Ovary (tissue), 9 donors: ENCODE data around the gene NINL. TPM values are rescaled to one million over a fixed set of nuclear protein-coding genes. Genes with fewer than 3 reads are reported as not detected.

Experiments used
- DNase-seq, 5 donors: peaks; one replicate each; pipeline ENCODE4 v3.0.0-alpha.2; 2019 to 2020
- H3K27ac ChIP-seq, 2 donors: fragments of 200-600 bp; one replicate each; pipeline versions ENCODE4 v1.5.1 to v1.8.0; 2019 to 2022
- H3K27me3 ChIP-seq: fragments of 200-600 bp; one replicate; pipeline ENCODE4 v1.8.0; 2022
- H3K36me3 ChIP-seq: fragments of 200-600 bp; sonication (generic); one replicate; pipeline ENCODE4 v1.5.1; 2019
- H3K4me1 ChIP-seq: one replicate; pipeline ENCODE4 v1.8.1; 2013; ENCODE audit warnings: mild to moderate bottlenecking, moderate library complexity; ENCODE audit not compliant: insufficient read depth
- H3K4me3 ChIP-seq: fragments of 200-600 bp; sonication (generic); one replicate; pipeline ENCODE4 v1.5.1; 2017
- H3K9me3 ChIP-seq, 2 donors: fragments of 200-600 bp in 1 of 2; sonication (generic) in 1 of 2; one replicate each; pipeline versions ENCODE4 v1.5.1 to v1.8.1; 2013 to 2019; ENCODE audit warnings: mild to moderate bottlenecking in 1 of 2, moderate library complexity in 1 of 2
- EP300 ChIP-seq: sonication (generic); formaldehyde crosslinking; IDR thresholded peaks from one replicate; pipeline ENCODE4 v1.6.1; 2017; ENCODE audit warnings: antibody characterized with exemption
- POLR2A ChIP-seq: fragments of 450-650 bp; IDR thresholded peaks from one replicate; pipeline ENCODE4 v1.6.1; 2017; ENCODE audit warnings: antibody characterized with exemption, mild to moderate bottlenecking, moderate library complexity
- WGBS, 3 donors: extraction: QIAGEN DNeasy Blood & Tissue Kit in 1 of 3; methylation state at CpG; one replicate each; pipeline versions ENCODE4 v1.1.5 to v1.1.7; 2013 to 2017; 5-methylcytosine and 5-hydroxymethylcytosine counted together
- intact Hi-C, 4 donors: fragments of 100-400 bp; cut with DNase I; formaldehyde crosslinking; loops; one replicate each; pipeline versions ENCODE4 v1.11.0 to v1.15.1; 2022 to 2023
- polyA plus RNA-seq, 2 donors: library from polyadenylated mRNA; stranded (reverse); fragments of 200-250 nt in 1 of 2; fragments of 350-450 nt in 1 of 2; fragmentation: Illumina TruSeq in 1 of 2; extraction: RNeasy Lipid Tissue Mini Kit (QIAGEN cat#74804) in 1 of 2; gene quantifications; one replicate each; pipeline ENCODE4 v1.2.3, GENCODE V29; 2013 to 2014
- total RNA-seq, 7 donors: library from RNA; depleted of rRNA in 2 of 7; stranded (reverse); fragments of >200 nt in 2 of 7; fragmentation: NEBNext Ultra II Directional in 3 of 7; extraction: Animal tissue kit (Norgen Biotek cat#: 25700) in 3 of 7; gene quantifications; one replicate each; pipeline versions ENCODE4 v1.1.0 to v1.2.4, GENCODE V29; 2016 to 2023
- TF ChIP-seq, protein P1 (sequence below), 3 donors: fragments of 450-650 bp in 2 of 3; fragments of 200-600 bp in 1 of 3; IDR thresholded peaks; one replicate each; pipeline versions ENCODE4 v1.5.1 to v1.8.0; 2016 to 2022; ENCODE audit warnings: antibody characterized with exemption in 3 of 3, mild to moderate bottlenecking in 1 of 3
- donor health status: DM: no; HTN: no; CAD: no; lungs with moderate emphysema.
- donor health status: DM: no; HTN: no; CAD: no.
- donor health status: Bipolar disorder and iron deficiency.
- donor health status: DM: yes; HTN: yes; CAD: no.
- donor health status: DM: no; HTN: no; CAD: no.
- donor health status: DM: yes; HTN: yes; CAD: no.

The NINL gene
- total and polyA plus RNA-seq, 9 donors, result 10.1 to 33.3 (median 20.3) TPM

DNA sequence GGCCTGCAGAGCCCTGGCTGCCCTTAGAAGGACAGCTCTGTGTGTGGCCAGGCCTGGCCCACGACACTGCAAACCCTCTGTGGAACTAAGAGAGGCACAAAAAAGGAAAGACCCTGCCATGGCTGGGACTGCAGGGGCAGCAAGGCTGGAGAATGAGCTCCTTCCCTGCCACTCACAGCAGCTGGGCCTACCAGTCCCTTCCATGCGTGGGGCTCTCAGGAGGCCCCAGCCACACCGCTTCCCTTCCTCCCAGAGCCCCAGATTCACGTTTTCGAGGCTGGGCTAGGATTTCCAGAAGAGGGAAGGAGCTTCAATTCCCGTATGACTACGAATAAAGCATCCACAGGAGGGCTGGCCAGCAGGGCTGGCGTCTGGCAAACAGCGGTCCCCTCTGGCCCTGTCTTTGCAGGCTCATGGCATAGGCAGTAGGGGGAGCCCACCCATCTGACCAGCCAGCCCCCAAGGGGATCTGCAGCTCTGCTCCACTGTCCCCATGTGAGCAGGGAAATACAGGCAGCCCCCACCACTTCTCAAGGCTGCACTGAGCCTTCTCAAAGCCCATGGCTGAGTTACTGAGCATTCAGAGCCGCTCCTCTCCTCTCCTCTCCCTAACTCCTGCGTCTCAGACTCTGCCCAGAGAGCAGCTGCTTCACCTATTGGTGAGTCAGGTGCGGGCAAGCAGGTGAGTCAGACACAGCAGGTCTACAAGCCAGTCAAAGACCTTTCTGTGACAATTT is 53.1 kb downstream of the NINL start:
- H3K4me3 ChIP-seq, result no peak overlapping the region
- DNase-seq, result no peak
- WGBS, 3 donors, result 89 to 92% (median 91%) methylated on average over 12 of the region's 12 CpGs
- TF ChIP-seq, protein P1, sequence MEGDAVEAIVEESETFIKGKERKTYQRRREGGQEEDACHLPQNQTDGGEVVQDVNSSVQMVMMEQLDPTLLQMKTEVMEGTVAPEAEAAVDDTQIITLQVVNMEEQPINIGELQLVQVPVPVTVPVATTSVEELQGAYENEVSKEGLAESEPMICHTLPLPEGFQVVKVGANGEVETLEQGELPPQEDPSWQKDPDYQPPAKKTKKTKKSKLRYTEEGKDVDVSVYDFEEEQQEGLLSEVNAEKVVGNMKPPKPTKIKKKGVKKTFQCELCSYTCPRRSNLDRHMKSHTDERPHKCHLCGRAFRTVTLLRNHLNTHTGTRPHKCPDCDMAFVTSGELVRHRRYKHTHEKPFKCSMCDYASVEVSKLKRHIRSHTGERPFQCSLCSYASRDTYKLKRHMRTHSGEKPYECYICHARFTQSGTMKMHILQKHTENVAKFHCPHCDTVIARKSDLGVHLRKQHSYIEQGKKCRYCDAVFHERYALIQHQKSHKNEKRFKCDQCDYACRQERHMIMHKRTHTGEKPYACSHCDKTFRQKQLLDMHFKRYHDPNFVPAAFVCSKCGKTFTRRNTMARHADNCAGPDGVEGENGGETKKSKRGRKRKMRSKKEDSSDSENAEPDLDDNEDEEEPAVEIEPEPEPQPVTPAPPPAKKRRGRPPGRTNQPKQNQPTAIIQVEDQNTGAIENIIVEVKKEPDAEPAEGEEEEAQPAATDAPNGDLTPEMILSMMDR (IDR thresholded peaks at IDR 0.05), result no peak
- TF ChIP-seq POLR2A, result no peak
- no peak for TF ChIP-seq EP300
- intact Hi-C loops, result loop anchor here in 1 of 4 donors (10.0 kb wide), 1 partner anchor 53 kb away; the partner anchor contains the start of gene NINL
- H3K27me3 ChIP-seq, result no peaks in the 10 kb centered on the region
- no peak overlapping the region for H3K27ac ChIP-seq
- H3K9me3 ChIP-seq, result no peaks in the 10 kb centered on the region
- H3K36me3 ChIP-seq, result no peaks in the 10 kb centered on the region
- H3K4me1 ChIP-seq, result peaks cover 10% of the 10 kb centered on the region

DNA sequence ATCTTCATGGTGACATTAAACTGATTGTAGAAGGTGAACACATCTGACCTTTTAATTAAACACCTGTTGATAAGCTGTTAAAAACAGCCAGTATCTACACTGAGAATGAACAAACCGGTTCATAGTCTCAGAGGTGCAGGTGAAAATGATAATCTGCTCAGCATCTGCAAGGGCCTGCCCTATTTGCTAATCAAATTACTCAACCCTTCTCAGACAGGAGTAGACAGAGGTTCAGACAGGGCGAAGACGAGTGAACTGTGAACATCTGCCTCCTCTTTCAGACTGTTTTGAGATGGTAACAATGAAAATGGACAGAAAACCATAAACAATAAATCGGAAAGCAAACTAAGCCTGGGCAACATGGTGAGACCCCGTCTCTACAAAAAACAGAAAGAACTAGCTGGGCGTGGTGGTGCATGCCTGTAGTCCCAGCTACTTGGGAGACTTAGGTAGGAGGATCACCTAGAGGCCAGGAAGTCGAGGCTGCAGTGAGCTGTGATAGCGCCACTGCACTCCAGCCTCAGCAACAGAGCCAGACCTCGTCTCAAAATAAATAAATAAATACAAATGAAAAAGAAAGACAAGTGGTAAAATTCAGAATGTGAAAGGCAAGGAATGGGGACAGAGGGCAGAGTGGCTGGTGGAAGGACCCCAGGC is 55.9 kb downstream of the NINL start:
- no peaks in the 10 kb centered on the region for H3K36me3 ChIP-seq
- DNase-seq, result no peak
- intact Hi-C loops, result no loop called here
- peaks cover 9% of the 10 kb centered on the region for H3K4me1 ChIP-seq
- TF ChIP-seq, protein P1 (IDR thresholded peaks at IDR 0.05), result no peak
- TF ChIP-seq EP300, result no peak
- TF ChIP-seq POLR2A, result no peak
- no peaks in the 10 kb centered on the region for H3K9me3 ChIP-seq
- no peak overlapping the region for H3K27ac ChIP-seq
- no peaks in the 10 kb centered on the region for H3K27me3 ChIP-seq
- 88 to 89% (median 89%) methylated on average over 9 of the region's 9 CpGs for WGBS, 3 donors
- H3K4me3 ChIP-seq, result no peak overlapping the region

DNA sequence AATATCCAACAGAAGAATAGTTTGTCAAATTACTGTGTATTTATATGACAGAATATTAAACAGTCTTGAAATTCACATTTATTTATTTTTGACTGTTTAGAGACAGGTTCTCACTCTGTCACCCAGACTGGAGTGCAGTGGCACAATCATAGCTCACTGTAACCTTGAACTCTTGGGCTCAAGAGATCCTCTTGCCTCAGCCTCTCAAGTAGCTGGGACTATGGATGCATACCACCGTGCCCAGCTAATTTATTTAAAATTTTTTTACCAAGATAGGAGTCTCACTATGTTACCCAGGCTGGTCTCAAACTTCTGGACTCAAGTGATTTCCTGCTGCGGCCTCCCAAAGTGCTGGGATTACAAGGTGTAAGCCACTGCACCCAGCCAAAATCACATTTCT is 57.4 kb downstream of the NINL start:
- H3K4me1 ChIP-seq, result peaks cover 3% of the 10 kb centered on the region
- H3K36me3 ChIP-seq, result no peaks in the 10 kb centered on the region
- TF ChIP-seq EP300 (no peak), POLR2A (no peak)
- TF ChIP-seq, protein P1 (IDR thresholded peaks at IDR 0.05), result no peak
- DNase-seq, result no peak
- H3K27me3 ChIP-seq, result no peaks in the 10 kb centered on the region
- H3K27ac ChIP-seq, result no peak overlapping the region
- intact Hi-C loops, result no loop called here
- WGBS, 3 donors, result 93 to 98% (median 95%) methylated on average over 2 of the region's 2 CpGs
- H3K4me3 ChIP-seq, result no peak overlapping the region
- no peaks in the 10 kb centered on the region for H3K9me3 ChIP-seq

DNA sequence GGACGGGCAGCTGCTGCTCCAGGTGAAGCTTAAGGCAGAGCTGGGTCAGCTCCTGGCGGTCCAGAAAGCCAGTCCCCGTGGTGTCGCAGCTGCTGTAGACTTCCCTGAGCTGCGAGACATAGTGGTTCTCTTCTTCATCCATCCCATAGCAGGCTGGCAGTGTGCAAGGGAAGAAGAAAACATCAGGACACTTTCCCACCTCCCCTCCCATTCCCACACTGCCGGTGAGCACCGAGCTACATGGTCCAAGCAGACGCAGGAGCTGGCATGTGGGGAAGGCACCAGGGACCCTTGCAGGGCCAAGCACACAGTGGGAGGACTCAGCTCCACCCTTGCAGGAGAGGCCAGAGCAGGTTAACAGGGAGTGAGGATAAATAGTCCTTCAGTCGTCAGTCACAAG is 58.9 kb downstream of the NINL start:
- Histone ChIP-seq H3K4me1 (peaks cover 1% of the 10 kb centered on the region), H3K9me3 (no peaks in the 10 kb centered on the region), H3K27ac (no peak overlapping the region), H3K36me3 (no peaks in the 10 kb centered on the region), H3K4me3 (no peak overlapping the region), H3K27me3 (no peaks in the 10 kb centered on the region)
- no peak for DNase-seq
- 81 to 91% (median 88%) methylated on average over 9 of the region's 9 CpGs for WGBS, 3 donors
- intact Hi-C loops, result no loop called here
- TF ChIP-seq, protein P1 (IDR thresholded peaks at IDR 0.05), result no peak
- TF ChIP-seq EP300, result no peak
- no peak for TF ChIP-seq POLR2A
